ENCODE measurements around the gene CLTB. TPM values are rescaled to one million over a fixed set of nuclear protein-coding genes. Genes with fewer than 3 reads are reported as not detected.

Gene CLTB
- total and polyA plus RNA-seq, 4 donors = 14.2 to 49.4 (median 38.6) TPM

GRCh38 chr5:176436656-176437055, 20.3 kb upstream of the CLTB start:
- H3K4me1 ChIP-seq (ENCODE audit: control insufficient read depth in 4 of 4, insufficient read depth in 4 of 4, low read length in 3 of 4) = peaks cover 0 to 6% (median 2%) of the 10 kb centered on the region in 4 donors
- H3K9me3 ChIP-seq (ENCODE audit: control insufficient read depth in 4 of 4, low read length in 3 of 4) = no peaks in the 10 kb centered on the region
- no peak overlapping the region for H3K4me3 ChIP-seq (ENCODE audit: low read depth in 1 of 3, low read length in 3 of 3)
- 57% methylated on average over 5 of the region's 5 CpGs for WGBS
- H3K27me3 ChIP-seq (ENCODE audit: control insufficient read depth in 4 of 4, insufficient read depth in 4 of 4, low read length in 3 of 4) = no peaks in the 10 kb centered on the region
- TF ChIP-seq HNF4G (IDR thresholded peaks at IDR 0.05) (no peak), NR2F2 (IDR thresholded peaks at IDR 0.05) (no peak), ATF3 (IDR thresholded peaks at IDR 0.05) (no peak), FOXA1 (IDR thresholded peaks at IDR 0.05) (no peak), JUND (IDR thresholded peaks at IDR 0.05) (no peak), HNF4A (conservative IDR thresholded peaks at IDR 0.05) (no peak), GABPA (IDR thresholded peaks at IDR 0.05 in 1 of 2, conservative IDR thresholded peaks at IDR 0.05 in 1 of 2) (no peak), YY1 (IDR thresholded peaks at IDR 0.05) (no peak), EGR1 (IDR thresholded peaks at IDR 0.05; ENCODE audit: low read depth in 2 of 2) (no peak), RAD21 (IDR thresholded peaks at IDR 0.05) (no peak)
- no peak for DNase-seq (ENCODE audit: low spot score)
- no peak overlapping the region for H3K9ac ChIP-seq (ENCODE audit: low read depth in 1 of 2, low read length in 2 of 2)
- H3K36me3 ChIP-seq (ENCODE audit: control insufficient read depth in 4 of 4, insufficient read depth in 3 of 4, low read depth in 1 of 4, low read length in 3 of 4) = no peaks in the 10 kb centered on the region
- no peak overlapping the region for H3K27ac ChIP-seq (ENCODE audit: low read depth in 1 of 2, low read length in 2 of 2)

GRCh38 chr5:176432707-176433106, 16.4 kb upstream of the CLTB start:
- H3K36me3 ChIP-seq (ENCODE audit: control insufficient read depth in 4 of 4, insufficient read depth in 3 of 4, low read depth in 1 of 4, low read length in 3 of 4) = no peaks in the 10 kb centered on the region
- H3K27me3 ChIP-seq (ENCODE audit: control insufficient read depth in 4 of 4, insufficient read depth in 4 of 4, low read length in 3 of 4) = no peaks in the 10 kb centered on the region
- H3K27ac ChIP-seq (ENCODE audit: low read depth in 1 of 2, low read length in 2 of 2) = no peak overlapping the region
- H3K4me1 ChIP-seq (ENCODE audit: control insufficient read depth in 4 of 4, insufficient read depth in 4 of 4, low read length in 3 of 4) = peaks cover 0 to 3% (median 0%) of the 10 kb centered on the region in 4 donors
- no peak overlapping the region for H3K9ac ChIP-seq (ENCODE audit: low read depth in 1 of 2, low read length in 2 of 2)
- no peak overlapping the region for H3K4me3 ChIP-seq (ENCODE audit: low read depth in 1 of 3, low read length in 3 of 3)
- TF ChIP-seq GABPA (IDR thresholded peaks at IDR 0.05 in 1 of 2, conservative IDR thresholded peaks at IDR 0.05 in 1 of 2) (no peak), TAF1 (conservative IDR thresholded peaks at IDR 0.05) (no peak), YY1 (IDR thresholded peaks at IDR 0.05) (no peak), NR2F2 (IDR thresholded peaks at IDR 0.05) (no peak), HNF4A (conservative IDR thresholded peaks at IDR 0.05) (no peak), ATF3 (IDR thresholded peaks at IDR 0.05) (no peak), RAD21 (IDR thresholded peaks at IDR 0.05) (no peak), HNF4G (IDR thresholded peaks at IDR 0.05) (no peak), JUND (IDR thresholded peaks at IDR 0.05) (no peak), FOXA2 (IDR thresholded peaks at IDR 0.05) (no peak), EGR1 (IDR thresholded peaks at IDR 0.05; ENCODE audit: low read depth in 2 of 2) (no peak), MAX (IDR thresholded peaks at IDR 0.05) (no peak), ZBTB33 (IDR thresholded peaks at IDR 0.05) (no peak), FOXA1 (IDR thresholded peaks at IDR 0.05) (no peak)
- H3K9me3 ChIP-seq (ENCODE audit: control insufficient read depth in 4 of 4, low read length in 3 of 4) = no peaks in the 10 kb centered on the region
- WGBS = 95% methylated on average over 4 of the region's 5 CpGs
- no peak for DNase-seq (ENCODE audit: low spot score)

GRCh38 chr5:176429972-176430371, 13.6 kb upstream of the CLTB start:
- DNase-seq (ENCODE audit: low spot score) = no peak
- no peak overlapping the region for H3K9ac ChIP-seq (ENCODE audit: low read depth in 1 of 2, low read length in 2 of 2)
- H3K4me1 ChIP-seq (ENCODE audit: control insufficient read depth in 4 of 4, insufficient read depth in 4 of 4, low read length in 3 of 4) = no peaks in the 10 kb centered on the region
- 47% methylated on average over 4 of the region's 4 CpGs for WGBS
- no peaks in the 10 kb centered on the region for H3K36me3 ChIP-seq (ENCODE audit: control insufficient read depth in 4 of 4, insufficient read depth in 3 of 4, low read depth in 1 of 4, low read length in 3 of 4)
- no peak overlapping the region for H3K27ac ChIP-seq (ENCODE audit: low read depth in 1 of 2, low read length in 2 of 2)
- H3K27me3 ChIP-seq (ENCODE audit: control insufficient read depth in 4 of 4, insufficient read depth in 4 of 4, low read length in 3 of 4) = no peaks in the 10 kb centered on the region
- H3K9me3 ChIP-seq (ENCODE audit: control insufficient read depth in 4 of 4, low read length in 3 of 4) = no peaks in the 10 kb centered on the region
- no peak overlapping the region for H3K4me3 ChIP-seq (ENCODE audit: low read depth in 1 of 3, low read length in 3 of 3)
- TF ChIP-seq YY1 (IDR thresholded peaks at IDR 0.05) (no peak), HNF4G (IDR thresholded peaks at IDR 0.05) (no peak), FOXA1 (IDR thresholded peaks at IDR 0.05) (no peak), MAX (IDR thresholded peaks at IDR 0.05) (no peak), TAF1 (conservative IDR thresholded peaks at IDR 0.05) (no peak), RXRA (IDR thresholded peaks at IDR 0.05) (peak in 1 of 2 donors; percentile 41), CTCF (IDR thresholded peaks at IDR 0.05; ENCODE audit: low read depth, low read length, missing input control) (no peak), ATF3 (IDR thresholded peaks at IDR 0.05) (no peak), SP1 (IDR thresholded peaks at IDR 0.05) (no peak), HNF4A (conservative IDR thresholded peaks at IDR 0.05) (no peak), REST (IDR thresholded peaks at IDR 0.05) (no peak)

Data from liver (tissue), 9 donors.